ENCODE data around the gene SERPINH1.
"Not testable (repeated sequence)": the region's sequence is repeated elsewhere in the genome, so short reads cannot be mapped to it uniquely, and the experiment has no call there.

Gene SERPINH1

DNA sequence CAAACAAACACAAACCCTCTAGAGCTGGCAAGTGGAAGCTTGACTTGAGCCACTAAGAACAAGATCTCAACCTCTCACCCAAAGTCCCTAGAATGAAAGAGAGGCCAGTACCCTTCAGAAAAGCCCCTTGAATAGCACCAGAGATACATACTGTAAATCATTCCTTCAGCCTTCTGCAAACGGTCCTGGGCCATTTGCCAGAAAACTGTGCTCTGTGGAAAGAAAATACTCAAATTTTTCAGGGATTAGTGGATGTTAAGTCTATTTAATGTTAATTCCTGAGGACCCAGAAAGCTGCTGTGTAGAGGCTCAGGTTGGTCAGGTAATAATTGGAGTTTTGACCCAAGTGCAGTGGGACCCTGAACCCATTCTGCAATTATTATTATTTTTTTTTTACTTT lies 16.9 kb downstream of the SERPINH1 start:
- no peak for DNase-seq

DNA sequence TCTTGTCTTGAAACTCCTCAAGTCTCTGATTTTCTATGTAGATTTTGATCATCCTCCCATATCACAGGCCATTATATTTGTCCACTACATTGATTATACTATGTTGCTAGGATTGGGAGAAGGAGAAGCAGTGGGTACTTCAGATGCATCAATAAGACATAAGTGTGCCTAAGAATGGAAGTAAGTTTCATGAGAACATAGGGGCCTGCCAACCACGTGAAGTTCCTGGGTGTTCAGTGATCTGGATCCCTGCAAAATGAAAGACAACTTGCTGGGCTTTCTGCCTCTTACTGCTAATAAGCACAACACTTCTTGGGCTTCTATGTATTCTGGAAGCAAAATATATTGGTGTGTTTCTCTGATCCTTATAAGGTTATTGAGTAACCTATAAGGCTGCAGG lies 17.8 kb downstream of the SERPINH1 start:
- DNase-seq: no peak

DNA sequence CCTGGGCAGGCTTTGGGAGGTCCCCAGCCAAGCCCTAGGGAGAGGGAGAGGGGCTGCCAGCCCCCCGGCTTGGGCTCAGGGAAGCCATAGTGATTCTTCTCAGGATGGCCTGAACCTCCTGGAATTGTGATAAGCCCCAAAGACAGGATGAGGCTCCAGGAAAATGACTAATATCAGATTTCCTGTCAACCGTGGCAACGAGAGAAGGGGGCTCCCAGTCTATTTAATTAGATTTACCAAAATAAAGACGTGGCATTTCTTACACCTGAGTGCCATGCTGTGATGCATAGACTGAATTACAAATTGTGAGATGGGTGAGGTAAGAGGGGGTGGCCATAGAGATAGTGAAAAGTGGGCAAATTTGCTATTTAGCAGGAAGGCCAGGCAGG lies 20.4 kb downstream of the SERPINH1 start:
- DNase-seq: no peak

DNA sequence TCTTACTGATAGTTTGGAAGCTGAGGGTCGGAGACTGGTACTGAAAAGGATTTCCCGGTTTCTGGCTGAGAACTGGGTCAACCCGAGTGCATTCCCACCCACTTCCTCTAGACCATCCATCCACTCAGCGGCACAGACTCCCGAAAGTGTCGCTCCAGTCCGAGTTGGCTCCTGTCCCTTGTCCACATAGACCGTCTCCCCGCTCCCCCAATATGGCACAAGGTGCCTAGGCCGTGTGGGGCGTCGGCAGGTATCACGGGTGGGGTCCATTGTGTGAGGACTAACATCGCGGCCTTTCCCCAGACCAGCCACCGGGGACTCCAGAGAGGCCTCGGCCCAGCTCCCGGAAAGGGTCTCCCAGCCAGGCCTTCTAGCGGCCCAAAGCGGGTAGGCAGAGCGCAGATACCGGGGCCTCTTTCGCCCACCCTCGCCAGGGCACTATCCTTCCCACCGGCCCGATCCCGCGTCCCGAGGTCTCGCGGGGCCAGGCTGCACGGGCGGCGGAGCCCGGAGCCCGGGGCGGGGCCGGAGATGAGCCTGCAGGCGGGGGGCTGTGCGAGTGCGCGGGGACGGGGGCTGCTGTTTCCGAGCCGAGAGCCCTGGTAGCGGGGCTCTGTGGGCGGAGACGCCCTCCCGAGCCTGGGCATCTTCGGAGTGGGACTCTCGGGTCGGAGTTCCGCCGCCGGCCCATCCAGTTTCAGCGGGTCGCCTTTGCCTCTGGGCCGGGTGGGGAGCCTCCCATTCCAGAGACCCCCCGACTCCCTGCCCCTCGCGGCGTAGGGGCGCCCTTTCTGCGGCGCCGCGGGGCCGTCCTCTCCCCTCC lies 21.1 kb downstream of the SERPINH1 start:
- DNase-seq: peak; percentile 73

DNA sequence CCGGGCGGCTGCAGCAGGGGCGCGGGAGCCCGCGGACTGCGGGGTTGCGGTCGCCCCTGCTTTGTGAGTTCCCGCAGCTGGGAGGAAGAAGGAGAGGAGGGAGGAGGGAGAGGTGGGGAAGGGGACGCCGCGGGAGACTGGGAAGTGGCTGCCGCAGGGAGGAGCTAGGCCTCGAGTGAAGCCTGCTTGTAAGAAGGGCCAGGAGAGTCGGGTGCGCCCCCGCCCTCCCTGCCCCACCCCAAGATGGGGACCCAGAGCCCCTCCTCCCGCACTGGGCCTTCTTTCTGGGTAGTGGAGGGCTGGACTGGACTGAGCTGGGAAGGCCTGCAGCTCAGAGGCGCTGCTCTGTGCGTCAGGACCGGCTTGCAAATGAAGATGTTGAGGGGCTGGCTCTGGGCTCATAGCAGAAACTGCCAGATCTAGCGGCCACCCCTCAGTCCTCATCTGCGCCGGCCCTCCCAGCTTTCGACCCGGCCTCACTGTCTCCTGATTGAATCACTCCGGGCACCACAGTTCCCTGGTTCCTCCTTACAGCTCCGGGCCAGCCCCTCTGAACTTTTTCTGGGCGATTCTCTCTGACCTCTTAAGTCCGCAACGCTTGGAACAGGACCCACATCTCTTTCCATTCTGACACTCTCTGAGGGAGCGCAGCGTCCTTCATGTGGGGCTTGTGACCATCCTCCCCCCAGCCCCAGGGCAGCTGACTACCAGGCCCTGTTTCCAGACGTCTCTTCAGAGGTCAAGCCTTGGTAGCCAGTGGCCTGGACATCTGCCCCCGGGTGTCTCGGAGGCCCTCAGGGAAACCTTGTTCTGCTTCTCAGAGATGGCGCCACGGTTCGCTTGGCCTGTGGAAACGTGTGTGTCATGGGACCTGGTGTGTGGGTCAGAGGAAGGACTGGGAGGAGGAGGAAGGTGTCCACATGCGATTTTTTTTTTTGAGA lies 21.9 kb downstream of the SERPINH1 start:
- peak; percentile 33 to 62 for DNase-seq

DNA sequence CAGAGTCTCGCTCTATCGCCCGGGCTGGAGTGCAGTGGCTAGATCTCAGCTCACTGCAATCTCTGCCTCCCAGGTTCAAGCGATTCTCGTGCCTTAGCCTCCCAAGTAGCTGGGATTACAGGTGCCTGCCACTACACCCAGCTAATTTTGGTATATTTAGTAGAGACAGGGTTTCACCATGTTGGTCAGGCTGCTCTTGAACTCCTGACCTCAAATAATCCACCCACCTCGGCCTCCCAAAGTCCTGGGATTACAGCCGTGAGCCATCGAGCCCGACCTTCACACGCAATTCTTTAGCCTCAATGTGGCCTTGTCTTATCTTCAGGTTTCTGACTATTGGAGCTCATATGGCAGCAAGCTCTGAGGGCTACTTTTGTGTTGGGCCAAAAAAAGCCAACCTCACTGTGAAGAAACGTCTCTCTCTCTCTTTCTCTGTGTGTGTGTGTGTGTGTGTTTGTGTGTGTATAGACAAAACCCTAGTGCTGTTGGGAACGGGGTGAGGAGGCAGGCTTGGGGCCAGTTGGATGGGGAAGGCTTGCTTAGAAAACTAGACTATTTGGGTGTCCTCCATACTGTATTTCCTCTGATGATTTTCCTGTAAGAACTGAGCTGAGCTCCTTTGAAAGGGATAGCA lies 22.7 kb downstream of the SERPINH1 start:
- DNase-seq: not testable (repeated sequence)

DNA sequence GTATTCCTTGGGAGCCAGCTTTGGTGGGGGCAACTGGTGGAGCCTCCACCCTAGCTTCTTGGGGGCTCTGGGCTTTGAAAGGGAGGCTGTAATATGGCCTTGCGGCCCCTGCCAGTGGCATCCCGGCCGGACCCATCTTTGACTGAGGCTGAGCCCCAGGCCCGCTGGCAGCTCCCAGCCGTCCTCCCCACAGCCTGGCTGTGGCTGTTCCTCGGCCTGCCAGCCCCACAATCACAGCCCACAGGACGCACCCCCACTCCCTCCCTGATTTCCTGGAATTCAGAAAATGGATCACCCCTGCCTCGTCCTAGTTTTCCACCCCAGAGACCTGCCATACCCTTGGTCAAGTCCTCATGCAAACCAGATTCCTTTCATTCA lies 23.2 kb downstream of the SERPINH1 start:
- no peak for DNase-seq

DNA sequence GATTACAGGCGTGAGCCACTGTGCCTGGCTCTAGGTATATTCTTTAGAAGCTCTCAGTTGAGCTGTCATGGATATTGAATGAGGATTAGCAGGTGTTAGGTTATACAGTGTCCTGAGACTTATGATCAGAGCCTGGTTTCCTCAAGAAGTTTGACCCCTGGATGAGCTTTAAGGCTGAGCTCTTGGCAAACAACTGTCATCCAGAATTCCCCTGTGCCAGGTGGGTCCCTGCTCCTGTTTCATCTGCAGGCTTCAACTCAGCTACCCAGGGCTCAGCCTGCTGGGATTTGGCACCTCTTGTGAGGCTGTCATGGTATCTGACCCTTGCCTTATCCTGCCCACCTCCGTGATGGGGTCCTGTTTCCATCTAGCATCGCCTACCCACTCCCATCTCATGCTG lies 24.3 kb downstream of the SERPINH1 start:
- DNase-seq: no peak

DNA sequence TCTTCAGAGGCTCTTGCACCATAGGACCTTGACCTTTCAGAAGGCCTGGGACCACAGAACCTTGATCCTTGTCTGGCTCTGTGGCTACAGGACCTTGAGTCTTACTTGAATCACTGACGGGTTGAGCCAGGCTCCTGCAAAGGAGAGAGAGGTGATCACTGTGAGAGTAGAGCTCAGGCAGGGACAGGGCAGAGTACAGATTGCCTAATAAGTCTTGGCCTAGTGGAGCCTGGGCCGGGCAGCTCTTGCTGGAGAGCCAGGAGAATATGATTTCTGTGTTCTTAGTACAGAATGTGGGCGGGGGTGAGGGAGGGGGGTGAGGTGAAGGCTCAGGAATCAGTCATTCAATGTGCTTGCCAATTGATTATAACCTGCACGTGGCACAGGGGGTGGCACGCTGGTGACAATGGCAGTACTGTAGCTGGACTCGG lies 26.0 kb downstream of the SERPINH1 start:
- no peak for DNase-seq

DNA sequence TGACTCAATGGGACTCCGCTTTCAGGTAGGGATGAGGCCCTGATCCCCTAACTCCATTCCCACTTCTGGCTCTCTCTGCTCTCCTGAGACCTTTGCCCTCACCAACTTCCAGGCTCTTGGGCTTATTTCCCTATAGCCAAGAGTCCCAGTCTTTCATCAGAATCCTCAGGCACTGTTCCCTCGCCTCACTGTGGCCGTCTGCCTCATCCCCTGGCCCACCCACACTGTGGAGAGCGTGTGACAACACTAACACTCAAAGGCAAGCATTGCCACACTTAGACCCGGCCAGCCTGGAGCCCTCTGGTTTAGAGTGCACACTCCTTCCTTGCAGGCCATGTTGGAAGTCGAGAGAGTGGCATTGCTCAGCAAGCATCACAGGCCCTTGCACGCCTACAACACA lies 27.0 kb downstream of the SERPINH1 start:
- no peak for DNase-seq

DNA sequence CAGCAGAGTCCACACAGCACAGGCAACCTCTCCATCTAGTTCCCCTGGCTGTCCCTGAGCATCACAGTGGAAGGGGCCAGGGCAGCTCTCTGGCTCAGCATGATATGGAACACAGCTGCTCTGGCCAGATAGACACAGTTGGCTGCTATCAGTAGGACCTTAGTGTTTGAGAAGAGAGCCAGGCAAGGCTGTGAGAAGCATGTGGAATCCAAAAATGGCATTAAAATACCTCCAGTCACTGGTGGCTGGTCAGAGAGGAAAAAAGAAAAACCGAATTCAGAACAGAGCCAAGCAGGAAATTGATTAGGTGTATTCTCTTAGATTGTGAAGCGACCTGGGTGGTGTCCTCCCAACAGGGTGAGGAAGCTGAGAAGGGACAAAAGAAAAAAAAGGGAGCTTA lies 27.9 kb downstream of the SERPINH1 start:
- DNase-seq: no peak

DNA sequence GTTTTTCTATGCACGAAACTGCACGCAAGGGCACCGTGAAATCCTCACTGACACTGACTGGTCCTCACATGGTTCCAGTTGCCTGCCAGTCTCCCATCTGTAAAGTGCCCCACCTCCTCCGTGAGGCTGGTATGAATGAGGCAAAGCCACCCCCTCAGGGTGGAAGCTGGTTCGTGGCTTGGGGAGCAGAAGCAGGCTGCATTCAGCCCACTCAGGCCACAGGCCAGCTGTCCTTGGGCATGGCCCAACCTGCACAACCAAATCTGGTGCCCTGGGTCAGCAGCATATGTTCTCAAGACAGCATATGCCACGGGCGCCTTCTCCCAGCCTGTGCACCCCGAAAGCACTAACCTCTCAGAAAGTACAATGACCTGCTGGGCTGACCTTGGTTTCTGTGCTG lies 29.3 kb downstream of the SERPINH1 start:
- no peak for DNase-seq

DNA sequence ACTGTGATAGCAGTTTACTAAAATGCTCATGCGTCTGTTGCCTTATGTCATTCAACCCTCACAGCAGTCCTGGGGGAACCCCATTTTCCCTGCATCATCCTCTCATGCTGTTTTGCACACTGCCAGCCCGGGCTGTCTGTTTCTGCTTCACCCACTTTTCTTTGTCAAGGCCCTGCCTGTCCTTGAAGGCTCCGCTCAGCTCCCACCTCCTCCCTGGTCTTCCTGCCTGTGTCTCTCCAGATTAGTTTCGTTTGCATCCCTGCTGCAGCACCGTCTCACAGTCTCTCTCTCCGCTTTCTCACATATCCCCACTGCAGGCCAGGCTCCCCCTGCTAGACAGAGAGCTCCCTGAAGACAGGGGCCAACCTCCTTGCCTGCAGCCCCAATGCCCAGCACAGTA lies 29.9 kb downstream of the SERPINH1 start:
- no peak for DNase-seq

DNA sequence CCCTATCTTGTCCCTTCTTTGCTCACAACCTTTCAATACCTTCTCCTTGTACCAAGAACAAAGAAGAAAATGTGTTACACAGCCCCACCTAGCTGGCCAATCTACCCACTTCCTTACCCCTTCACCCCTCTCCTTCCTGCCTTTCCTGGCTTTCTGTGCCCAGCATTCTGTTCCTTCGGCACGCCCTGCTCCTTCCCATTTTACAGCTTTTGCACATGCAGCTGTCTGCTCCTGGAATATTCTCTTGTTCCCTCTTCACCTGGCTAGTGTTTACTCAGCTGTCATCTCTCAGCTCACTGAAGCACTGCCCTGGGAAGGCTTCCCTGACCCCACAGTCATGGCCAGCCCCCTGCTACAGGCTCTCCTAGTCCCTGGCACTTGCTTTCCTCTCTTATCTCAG lies 30.7 kb downstream of the SERPINH1 start:
- DNase-seq: peak in 1 of 2 experiments; percentile 51

DNA sequence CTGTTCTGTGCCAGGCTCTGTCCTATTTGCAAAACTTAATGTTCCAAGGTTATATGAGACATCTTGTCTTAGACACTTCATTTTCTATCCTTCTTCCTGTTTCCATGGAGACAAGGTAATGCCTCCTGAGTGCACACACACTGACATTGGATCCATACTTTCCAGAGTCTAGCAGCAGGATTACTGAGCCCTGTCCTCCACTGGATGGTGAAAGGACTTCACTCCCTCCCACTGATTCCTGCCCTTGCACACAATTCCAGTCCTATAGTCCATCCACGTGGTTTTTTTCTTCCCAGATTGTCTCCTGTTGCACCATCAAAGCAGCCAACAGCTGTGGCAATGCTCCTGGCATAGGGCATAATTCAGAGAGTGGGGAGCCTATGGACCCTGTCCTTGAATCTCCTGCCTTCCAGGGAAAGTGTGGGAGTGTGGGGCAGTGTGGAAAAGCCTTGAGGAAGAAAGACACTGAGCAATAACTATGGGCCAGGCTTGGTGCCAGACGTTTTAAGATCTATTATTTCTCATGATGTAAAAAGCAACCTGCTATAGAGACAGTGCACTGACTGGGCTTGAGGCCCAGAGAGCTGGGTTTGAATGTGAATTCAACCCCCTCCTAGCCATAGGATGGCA lies 31.3 kb downstream of the SERPINH1 start:
- no peak for DNase-seq

DNA sequence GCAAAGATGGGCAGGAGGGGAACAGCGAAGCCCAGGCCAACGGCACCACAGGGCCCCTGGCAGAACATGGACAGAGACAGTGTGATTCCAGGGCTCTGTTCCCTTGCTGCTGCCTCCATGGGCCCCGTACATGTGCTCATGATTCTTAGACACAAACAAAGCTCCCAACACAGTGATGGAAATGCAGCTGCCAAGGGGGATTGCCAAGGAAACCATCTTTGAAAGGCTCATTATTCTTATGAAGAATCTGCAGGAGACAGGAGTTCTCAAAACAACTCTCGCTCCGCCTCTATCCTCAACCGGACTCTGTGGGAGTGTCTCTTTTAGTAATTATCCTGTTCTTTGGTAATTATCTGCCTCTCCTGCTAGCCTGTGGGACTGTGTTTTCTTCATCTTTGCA lies 32.2 kb downstream of the SERPINH1 start:
- no peak for DNase-seq

DNA sequence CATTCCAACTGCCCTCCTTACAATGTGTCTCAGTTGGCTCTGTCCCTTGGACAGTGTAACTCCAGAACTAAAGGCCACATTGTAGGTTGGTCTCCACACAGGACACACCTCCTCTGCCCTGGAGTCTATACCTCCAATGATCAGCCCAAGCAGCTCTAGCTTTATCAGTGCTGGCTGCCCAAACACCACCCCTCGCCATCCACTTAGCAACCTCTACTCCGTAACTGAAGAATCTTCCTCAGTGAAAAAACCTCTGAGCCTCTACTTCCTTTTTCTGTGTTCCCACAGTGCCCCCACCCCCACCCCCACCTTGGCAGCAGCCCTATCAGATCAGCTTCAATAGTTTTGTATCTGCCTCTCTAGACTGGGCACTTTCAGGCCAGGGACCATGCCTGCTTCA lies 33.4 kb downstream of the SERPINH1 start:
- DNase-seq: no peak

DNA sequence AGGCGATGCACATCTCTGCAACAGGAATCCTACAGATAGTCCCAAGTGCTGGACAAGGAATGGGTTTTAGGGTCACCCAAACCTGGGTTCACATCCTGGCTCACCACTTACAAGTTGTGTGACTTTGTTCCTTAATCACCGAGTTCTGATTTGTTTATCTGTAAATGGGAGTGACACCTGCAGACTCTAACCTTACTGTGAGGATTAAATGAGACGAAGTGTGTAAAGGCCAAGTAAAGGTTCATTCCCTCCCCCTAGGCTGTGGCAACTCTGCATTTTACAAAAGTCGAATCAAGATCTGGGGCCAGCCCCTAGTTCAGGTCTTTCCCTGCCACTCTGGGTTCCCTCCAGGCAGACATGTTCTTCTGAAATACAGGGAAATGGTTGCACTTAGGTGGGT lies 34.9 kb downstream of the SERPINH1 start:
- DNase-seq: no peak

DNA sequence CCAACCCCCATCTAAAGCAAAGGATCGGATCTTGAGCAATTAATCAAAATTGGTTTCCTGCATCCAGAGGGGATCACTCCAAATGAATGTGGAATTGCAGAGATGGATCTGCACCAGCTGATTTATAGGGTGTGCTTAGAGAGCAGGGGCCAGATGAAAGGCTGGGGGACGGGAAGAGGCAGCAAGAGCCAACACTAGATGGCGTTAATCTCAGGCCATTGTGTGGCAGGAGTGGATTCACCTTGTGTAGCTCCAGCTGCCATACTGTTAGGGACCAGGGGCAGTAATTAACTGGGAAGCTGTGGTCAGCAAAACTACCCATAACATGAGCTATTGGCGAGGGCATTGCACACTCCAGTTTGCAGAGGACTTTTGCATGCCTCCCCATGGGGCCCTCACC lies 35.6 kb downstream of the SERPINH1 start:
- DNase-seq: peak; percentile 32 to 57

DNA sequence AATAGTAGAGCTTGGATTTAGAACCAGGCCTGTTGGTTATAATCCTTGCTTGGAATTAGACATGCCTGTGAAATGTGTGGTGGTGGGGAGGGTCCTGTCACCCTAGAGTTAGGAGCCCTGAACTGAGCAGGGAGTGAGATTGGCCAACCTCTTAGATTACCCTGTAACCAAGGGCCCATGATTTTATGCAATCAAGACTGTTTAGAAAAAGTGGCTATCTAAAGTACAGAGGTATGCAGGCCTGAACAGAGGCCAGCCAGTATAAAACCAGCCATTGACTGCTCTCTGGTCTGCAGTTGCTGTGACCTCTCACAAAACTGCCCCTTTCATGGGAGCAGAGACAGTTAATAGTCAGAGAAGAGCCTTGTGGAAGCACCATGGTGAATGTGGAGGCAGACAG lies 36.2 kb downstream of the SERPINH1 start:
- no peak for DNase-seq

DNA sequence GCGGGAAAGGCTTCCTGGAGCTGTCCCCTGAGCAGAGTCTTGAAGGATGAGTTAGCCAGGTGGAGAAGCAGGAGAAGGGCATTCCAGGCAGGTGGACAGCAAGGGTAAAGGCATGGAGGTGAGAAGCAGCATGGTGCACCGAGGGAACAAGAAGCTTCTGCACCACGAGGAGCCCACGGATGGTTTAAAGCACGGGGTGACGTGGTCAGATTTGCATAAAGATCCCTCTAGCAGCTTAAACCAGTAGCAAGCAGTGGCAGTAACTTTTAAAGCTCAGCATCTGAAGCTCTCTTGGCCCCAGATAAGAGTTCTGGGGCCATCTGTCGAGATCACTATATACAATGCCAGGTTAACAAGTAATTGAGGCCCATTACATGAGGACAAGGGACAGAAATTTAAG lies 36.8 kb downstream of the SERPINH1 start:
- no peak for DNase-seq

DNA sequence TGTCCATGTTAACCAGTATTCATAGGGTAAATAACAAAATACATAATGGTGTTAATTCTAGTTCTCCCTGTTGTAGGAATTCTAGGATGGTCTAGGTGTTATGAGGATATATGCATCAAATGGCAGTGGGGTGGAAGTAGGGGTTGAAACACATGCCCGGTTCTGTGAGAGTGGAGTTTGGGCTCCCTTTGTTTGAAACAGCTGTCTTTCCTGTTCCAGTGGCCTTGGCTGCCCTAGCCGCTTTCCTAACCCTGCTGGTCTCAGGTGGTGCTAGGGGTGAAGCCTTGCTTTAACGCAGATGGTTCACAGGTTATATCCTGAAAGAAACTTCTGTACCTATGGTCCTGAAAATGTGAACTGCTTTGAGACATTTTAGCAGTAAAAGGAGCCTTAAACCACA lies 38.3 kb downstream of the SERPINH1 start:
- no peak for DNase-seq

DNA sequence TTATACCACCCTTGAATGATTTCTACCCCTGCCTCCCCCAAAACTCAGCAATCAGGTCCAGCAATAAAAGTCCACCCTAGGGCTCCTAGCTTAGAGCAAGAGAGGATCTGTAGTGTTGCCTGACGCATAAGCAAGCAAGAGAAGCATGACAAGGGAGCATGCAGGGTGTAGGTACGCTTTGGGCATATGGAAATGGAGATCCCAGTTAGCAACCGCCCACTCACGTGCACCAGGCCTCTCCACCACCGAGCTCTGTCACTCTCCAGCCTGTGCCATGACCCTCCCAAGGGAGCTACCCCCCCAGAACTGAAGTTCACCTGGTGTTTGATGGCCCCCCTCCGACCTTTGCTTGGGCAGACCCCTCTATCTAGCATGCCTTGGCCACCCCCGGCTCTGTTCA lies 39.4 kb downstream of the SERPINH1 start:
- DNase-seq: no peak

Data from NCI-H2081 (cell line).